Adrenal gland (tissue), 12 donors: ENCODE results near the gene TAS1R1. TPM values are rescaled to one million over a fixed set of nuclear protein-coding genes. Genes with fewer than 3 reads are reported as not detected.
"Not testable (repeated sequence)": the region's sequence is repeated elsewhere in the genome, so short reads cannot be mapped to it uniquely, and the experiment has no call there.

ENCODE experiments used
- DNase-seq, 7 donors: peaks; one replicate each; pipeline ENCODE4 v3.0.0-alpha.2; 2019 to 2020
- H3K27ac ChIP-seq, 5 donors: fragments of 200-600 bp; sonication (generic) in 4 of 5; 1 replicate in 3 of 5; 2 replicates in 2 of 5; pipeline versions ENCODE4 v1.5.1 to v1.8.0; 2016 to 2020; ENCODE audit warnings: mild to moderate bottlenecking in 1 of 5
- H3K27me3 ChIP-seq: fragments of 200-600 bp; 2 replicates; pipeline ENCODE4 v1.8.0; 2021
- H3K36me3 ChIP-seq, 2 donors: fragments of 200-600 bp; replicated peaks in 1 of 2; 1 replicate in 1 of 2; 2 replicates in 1 of 2; pipeline versions ENCODE4 v1.5.1 to v1.8.0; 2018 to 2022
- H3K4me1 ChIP-seq, 2 donors: fragments of 200-600 bp; replicated peaks in 1 of 2; 1 replicate in 1 of 2; 2 replicates in 1 of 2; pipeline versions ENCODE4 v1.5.1 to v1.8.0; 2018 to 2021
- H3K4me3 ChIP-seq, 4 donors: fragments of 200-600 bp; sonication (generic) in 3 of 4; one replicate each; pipeline ENCODE4 v1.5.1; 2016 to 2018
- H3K9me3 ChIP-seq, 3 donors: fragments of 200-600 bp; sonication (generic) in 1 of 3; replicated peaks in 1 of 3; 1 replicate in 2 of 3; 2 replicates in 1 of 3; pipeline versions ENCODE4 v1.5.1 to v1.8.0; 2016 to 2021
- POLR2A ChIP-seq, 2 donors: fragments of 450-650 bp; IDR thresholded peaks; one replicate each; pipeline ENCODE4 v1.6.1; 2017; ENCODE audit warnings: antibody characterized with exemption in 2 of 2, mild to moderate bottlenecking in 2 of 2, moderate library complexity in 1 of 2
- WGBS, 4 donors: extraction: QIAGEN DNeasy Blood & Tissue Kit in 2 of 4; methylation state at CpG; one replicate each; pipeline versions ENCODE4 v1.1.5 to v1.1.7; 2013 to 2017; 5-methylcytosine and 5-hydroxymethylcytosine counted together
- intact Hi-C, 2 donors: fragments of 100-400 bp; cut with DNase I; formaldehyde crosslinking; loops; one replicate each; pipeline versions ENCODE4 v1.14.1 to v1.15.0; 2022 to 2023
- polyA plus RNA-seq, 3 donors: library from polyadenylated mRNA; stranded (reverse); fragments of 200-250 nt in 2 of 3; fragments of 350-450 nt in 1 of 3; fragmentation: Illumina TruSeq in 1 of 3; extraction: RNeasy Lipid Tissue Mini Kit (QIAGEN cat#74804) in 1 of 3; gene quantifications; one replicate each; pipeline ENCODE4 v1.2.3, GENCODE V29; 2013 to 2014
- total RNA-seq, 9 donors: library from RNA; depleted of rRNA in 4 of 9; stranded (reverse); fragments of >200 nt in 4 of 9; fragments of 120-200 nt in 1 of 9; fragmentation: NEBNext Ultra II Directional in 1 of 9; extraction: Animal tissue kit (Norgen Biotek cat#: 25700) in 1 of 9; gene quantifications; one replicate each; pipeline versions ENCODE4 v1.1.0 to v1.2.4, GENCODE V29; 2013 to 2023
- TF ChIP-seq, protein P1 (sequence below), 6 experiments: fragments of 450-650 bp in 4 of 6; fragments of 200-600 bp in 2 of 6; sonication (generic) in 1 of 6; IDR thresholded peaks; 1 replicate in 5 of 6; 2 replicates in 1 of 6; pipeline versions ENCODE4 v1.5.1 to v1.8.0; 2016 to 2021; ENCODE audit warnings: antibody characterized with exemption in 6 of 6, mild to moderate bottlenecking in 2 of 6, moderate library complexity in 1 of 6
- donor health status: healthy with polysubstance abuse.
- donor health status: Bipolar disorder and iron deficiency.
- donor health status: DM: yes; HTN: yes; CAD: no.
- donor health status: DM: no; HTN: no; CAD: no.
- donor health status: DM: no; HTN: no; CAD: no.
- donor health status: DM: yes; HTN: yes; CAD: no.

The TAS1R1 gene
- total and polyA plus RNA-seq, 12 donors: 0.11 to 0.83 (median 0.40) TPM; not detected in 5

DNA sequence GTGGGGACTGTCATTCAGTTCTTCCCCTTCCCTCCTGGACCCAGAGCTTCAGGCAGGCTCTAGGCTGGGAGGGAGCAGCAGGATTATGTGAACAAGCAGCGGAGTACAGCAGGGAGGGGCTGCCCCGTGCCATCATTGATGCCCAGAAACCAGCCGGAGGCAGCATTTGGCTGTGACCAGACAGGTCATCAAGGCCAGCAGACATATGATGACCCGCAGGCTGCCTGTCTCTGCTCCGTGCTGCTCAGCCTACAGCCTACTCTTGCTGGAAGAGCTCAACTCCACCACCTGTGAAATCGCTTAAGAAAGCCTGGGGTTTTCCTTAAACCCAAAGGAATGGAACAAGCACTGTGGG is 42.6 kb downstream of the TAS1R1 start:
- H3K4me1 ChIP-seq: peaks cover 33 to 44% of the 10 kb centered on the region in 2 donors
- TF ChIP-seq, protein P1, sequence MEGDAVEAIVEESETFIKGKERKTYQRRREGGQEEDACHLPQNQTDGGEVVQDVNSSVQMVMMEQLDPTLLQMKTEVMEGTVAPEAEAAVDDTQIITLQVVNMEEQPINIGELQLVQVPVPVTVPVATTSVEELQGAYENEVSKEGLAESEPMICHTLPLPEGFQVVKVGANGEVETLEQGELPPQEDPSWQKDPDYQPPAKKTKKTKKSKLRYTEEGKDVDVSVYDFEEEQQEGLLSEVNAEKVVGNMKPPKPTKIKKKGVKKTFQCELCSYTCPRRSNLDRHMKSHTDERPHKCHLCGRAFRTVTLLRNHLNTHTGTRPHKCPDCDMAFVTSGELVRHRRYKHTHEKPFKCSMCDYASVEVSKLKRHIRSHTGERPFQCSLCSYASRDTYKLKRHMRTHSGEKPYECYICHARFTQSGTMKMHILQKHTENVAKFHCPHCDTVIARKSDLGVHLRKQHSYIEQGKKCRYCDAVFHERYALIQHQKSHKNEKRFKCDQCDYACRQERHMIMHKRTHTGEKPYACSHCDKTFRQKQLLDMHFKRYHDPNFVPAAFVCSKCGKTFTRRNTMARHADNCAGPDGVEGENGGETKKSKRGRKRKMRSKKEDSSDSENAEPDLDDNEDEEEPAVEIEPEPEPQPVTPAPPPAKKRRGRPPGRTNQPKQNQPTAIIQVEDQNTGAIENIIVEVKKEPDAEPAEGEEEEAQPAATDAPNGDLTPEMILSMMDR (IDR thresholded peaks at IDR 0.05): no peak
- no peak for TF ChIP-seq POLR2A (IDR thresholded peaks at IDR 0.05)
- H3K27ac ChIP-seq: peak overlapping the region in 3 of 5 donors; percentile 4 to 26 (median 13)
- intact Hi-C loops: no loop called here
- WGBS, 4 donors: 49 to 65% (median 59%) methylated on average over 5 to 6 of the region's 6 CpGs
- H3K36me3 ChIP-seq: peaks cover 0 to 68% of the 10 kb centered on the region in 2 donors
- no peak overlapping the region for H3K4me3 ChIP-seq
- H3K27me3 ChIP-seq: no peaks in the 10 kb centered on the region
- DNase-seq: peak in 3 of 7 donors; percentile 63 to 70 (median 66)
- H3K9me3 ChIP-seq: no peaks in the 10 kb centered on the region

DNA sequence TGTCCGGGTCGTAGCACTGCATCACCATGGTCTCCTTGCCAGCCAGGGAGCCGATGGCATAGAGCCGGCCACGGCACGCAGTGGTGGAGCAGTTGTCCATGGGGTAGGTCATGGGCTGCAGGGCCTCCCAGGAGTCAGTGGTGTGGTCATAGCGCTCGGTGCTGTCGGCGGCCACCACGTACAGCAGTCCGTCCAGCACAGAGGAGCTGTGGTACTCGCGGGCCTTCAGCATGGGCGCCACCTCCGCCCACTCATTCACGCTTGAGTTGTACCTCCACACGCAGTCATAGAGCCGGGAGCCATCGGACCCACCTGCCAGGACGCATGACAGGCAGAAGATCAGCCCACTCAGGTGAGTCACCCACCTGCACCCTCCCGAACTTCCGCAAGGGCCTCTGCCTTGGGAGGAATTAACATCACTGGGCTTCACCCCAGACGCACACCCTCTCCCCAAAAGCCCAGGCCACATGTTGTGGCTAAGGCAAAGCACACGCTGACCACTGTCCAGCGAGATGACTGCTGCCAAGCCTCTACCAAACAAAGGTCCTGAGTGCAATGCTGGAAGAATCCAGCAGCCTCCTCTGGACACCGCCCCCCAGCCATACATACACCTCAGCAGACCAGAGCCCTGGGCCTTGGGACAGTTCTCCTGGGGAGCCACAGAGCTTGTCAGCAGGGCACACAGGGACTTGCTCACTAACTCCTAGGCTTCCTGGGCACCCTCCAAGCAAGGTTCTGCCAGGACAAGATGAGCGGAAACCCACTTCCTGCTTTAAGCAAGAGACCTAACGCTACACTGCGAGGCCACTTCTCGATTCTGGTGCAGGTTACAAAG is 44.3 kb downstream of the TAS1R1 start:
- intact Hi-C loops: no loop called here
- H3K4me3 ChIP-seq: peak overlapping the region in 2 of 4 donors; percentile 7 to 71
- peak overlapping the region in 2 of 5 donors; percentile 35 to 99 for H3K27ac ChIP-seq
- peaks cover 0 to 52% of the 10 kb centered on the region in 2 donors for H3K36me3 ChIP-seq
- peaks cover 43 to 52% of the 10 kb centered on the region in 2 donors for H3K4me1 ChIP-seq
- 66 to 77% (median 75%) methylated on average over 12 to 31 of the region's 31 CpGs for WGBS, 4 donors
- peak in 4 of 7 donors; percentile 46 to 70 (median 56) for DNase-seq
- no peaks in the 10 kb centered on the region for H3K27me3 ChIP-seq
- TF ChIP-seq POLR2A (IDR thresholded peaks at IDR 0.05): no peak
- TF ChIP-seq, protein P1 (IDR thresholded peaks at IDR 0.05): no peak
- no peaks in the 10 kb centered on the region for H3K9me3 ChIP-seq

DNA sequence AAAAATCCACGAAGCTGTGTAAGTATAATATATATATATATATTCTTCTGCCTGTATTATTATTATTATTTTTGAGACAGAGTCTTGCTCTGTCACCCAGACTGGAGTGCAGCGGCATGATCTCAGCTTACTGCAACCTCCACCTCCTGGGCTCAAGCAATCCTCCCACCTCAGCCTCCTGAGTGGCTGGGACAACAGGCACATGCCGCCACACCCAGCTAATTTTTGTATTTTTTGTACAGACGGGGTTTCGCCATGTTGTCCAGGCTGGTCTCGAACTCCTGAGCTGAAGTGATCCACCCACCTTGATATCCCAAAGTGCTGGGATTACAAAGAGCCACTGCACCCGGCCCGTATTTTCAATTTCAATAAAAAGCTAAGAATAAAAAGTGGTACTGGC is 44.9 kb downstream of the TAS1R1 start:
- 50 to 60% (median 56%) methylated on average over 8 of the region's 8 CpGs for WGBS, 4 donors
- intact Hi-C loops: not testable (repeated sequence)

DNA sequence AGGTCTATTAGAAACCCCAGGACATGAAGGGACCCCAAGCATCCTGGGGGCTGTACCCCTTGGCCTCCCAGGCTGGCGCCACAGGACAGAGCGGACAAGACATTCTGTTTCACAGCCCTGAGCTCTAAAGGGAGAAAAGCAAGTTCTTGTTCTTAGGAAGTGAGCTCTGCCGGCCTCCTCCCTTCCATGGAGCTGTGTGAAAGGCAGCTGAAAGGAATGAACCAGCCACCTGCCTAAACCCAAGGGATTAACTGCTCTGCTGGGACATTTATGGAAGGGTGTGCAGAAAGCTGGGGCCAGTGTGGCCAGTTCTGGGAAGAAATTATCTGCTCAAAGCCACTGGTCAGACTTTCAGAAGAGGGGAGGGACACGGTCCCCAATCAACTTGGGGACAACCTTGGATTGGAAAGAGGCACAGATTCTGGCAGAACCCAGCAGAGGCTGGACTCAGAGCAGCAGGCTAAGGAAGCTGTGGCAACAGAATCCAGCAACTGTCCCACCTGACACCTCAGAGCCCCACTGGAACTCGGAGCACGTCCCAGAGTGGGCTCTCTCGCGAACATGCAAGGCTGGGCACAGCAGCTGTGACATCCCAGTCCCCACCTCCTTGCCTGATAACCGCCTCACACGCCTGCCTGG is 45.4 kb downstream of the TAS1R1 start:
- Histone ChIP-seq H3K36me3 (peaks cover 0 to 40% of the 10 kb centered on the region in 2 donors), H3K9me3 (no peaks in the 10 kb centered on the region), H3K27me3 (no peaks in the 10 kb centered on the region), H3K4me3 (peak overlapping the region in 3 of 4 donors; percentile 14 to 71 (median 58)), H3K4me1 (peaks cover 43 to 59% of the 10 kb centered on the region in 2 donors), H3K27ac (peak overlapping the region; percentile 55 to 99 (median 98))
- intact Hi-C loops: no loop called here
- TF ChIP-seq POLR2A (IDR thresholded peaks at IDR 0.05): peak in 1 of 2 donors; percentile 21
- TF ChIP-seq, protein P1 (IDR thresholded peaks at IDR 0.05): no peak
- WGBS, 4 donors: 14 to 20% (median 15%) methylated on average over 8 to 10 of the region's 10 CpGs
- DNase-seq: peak in 2 of 7 donors; percentile 35 to 59

More for the DNA sequence above, 44.9 kb downstream of the TAS1R1 start:
- not testable (repeated sequence) for H3K27me3 ChIP-seq, DNase-seq, H3K9me3 ChIP-seq
- peaks cover 43 to 58% of the 10 kb centered on the region in 2 donors for H3K4me1 ChIP-seq
- peak overlapping the region in 2 of 4 donors; percentile 58 to 71 for H3K4me3 ChIP-seq
- peaks cover 0 to 46% of the 10 kb centered on the region in 2 donors for H3K36me3 ChIP-seq
- H3K27ac ChIP-seq: peak overlapping the region in 4 of 5 donors; percentile 98 to 99 (median 98)
